Caco-2 (cell line): Measurements from ENCODE around the gene CHSY3. TPM values are rescaled to one million over a fixed set of nuclear protein-coding genes. Genes with fewer than 3 reads are reported as not detected.

Experiments
- BruUV-seq: library from RNA; stranded (reverse); fragments of 400-500 nt; replicated peaks from 2 replicates; lab custom pipeline; 2021; lab: Mats Ljungman, UMichigan
- CTCF ChIA-PET: fragments of 300-600 bp; sonication (Branson Sonifier 250); formaldehyde crosslinking; loops from one replicate; lab custom pipeline; 2022; ENCODE audit warnings: antibody characterized with exemption; lab: Charles Lee
- POLR2A ChIA-PET: fragments of 300-600 bp; sonication (Branson Sonifier 250); formaldehyde crosslinking; loops from one replicate; lab custom pipeline; 2022; ENCODE audit warnings: antibody characterized with exemption; lab: Charles Lee
- DNase-seq, 2 experiments: peaks; one replicate each; pipeline versions ENCODE4 v3.0.0 to v3.0.0-alpha.2; 2020 to 2022
- H3K27me3 ChIP-seq: replicated peaks from 2 replicates; pipeline ENCODE4 v1.6.0; 2011; ENCODE audit warnings: low read length; ENCODE audit not compliant: control insufficient read depth, insufficient read depth
- H3K36me3 ChIP-seq: 2 replicates; pipeline ENCODE4 v1.5.1; 2011; ENCODE audit warnings: low read length; ENCODE audit not compliant: control insufficient read depth, insufficient read depth
- H3K4me1 ChIP-seq: fragments of 250-450 bp; sonication (Bioruptor Pico); 2 replicates; pipeline ENCODE4 v1.5.1; 2020; ENCODE audit warnings: mild to moderate bottlenecking
- H3K4me3 ChIP-seq: 2 replicates; pipeline ENCODE4 v1.5.1; 2011; ENCODE audit warnings: low read depth, mild to moderate bottlenecking, control low read depth, low read length
- H3K9me3 ChIP-seq: fragments of 250-450 bp; sonication (Bioruptor Pico); 2 replicates; pipeline ENCODE4 v1.5.1; 2020; ENCODE audit warnings: mild to moderate bottlenecking, moderate library complexity
- H3K27ac Mint-ChIP-seq: one replicate; pipeline ENCODE4 v1.8.0; 2022; ENCODE audit warnings: mixed read lengths; ENCODE audit not compliant: unreplicated experiment
- H3K27me3 Mint-ChIP-seq: one replicate; pipeline ENCODE4 v1.8.0; 2022; ENCODE audit warnings: mixed read lengths; ENCODE audit not compliant: insufficient read depth, unreplicated experiment
- H3K36me3 Mint-ChIP-seq: one replicate; pipeline ENCODE4 v1.8.0; 2022; ENCODE audit warnings: mild to moderate bottlenecking, mixed read lengths; ENCODE audit not compliant: insufficient read depth, unreplicated experiment
- H3K4me1 Mint-ChIP-seq: one replicate; pipeline ENCODE4 v1.8.0; 2022; ENCODE audit warnings: low read depth, mixed read lengths; ENCODE audit not compliant: unreplicated experiment
- H3K4me3 Mint-ChIP-seq: one replicate; pipeline ENCODE4 v1.8.0; 2022; ENCODE audit warnings: mild to moderate bottlenecking, moderate library complexity, mixed read lengths; ENCODE audit not compliant: unreplicated experiment
- H3K9me3 Mint-ChIP-seq: one replicate; pipeline ENCODE4 v1.8.0; 2022; ENCODE audit warnings: mixed read lengths; ENCODE audit not compliant: unreplicated experiment
- intact Hi-C: fragments of 100-400 bp; cut with micrococcal nuclease; formaldehyde crosslinking; loops from one replicate; pipeline ENCODE4 v1.10.0; 2022; ENCODE audit not compliant: unreplicated experiment
- total RNA-seq: library from RNA; stranded (reverse); gene quantifications from 2 replicates; pipeline ENCODE4 v1.2.3, GENCODE V29; 2022
- TF ChIP-seq, protein P1 (sequence below), 2 experiments: fragments of 200-600 bp in 1 of 2; IDR thresholded peaks; 1 replicate in 1 of 2; 2 replicates in 1 of 2; pipeline versions ENCODE4 v1.5.1 to v1.8.0; 2011 to 2022; ENCODE audit warnings: antibody characterized with exemption in 1 of 2, control low read depth in 1 of 2, inconsistent platforms in 1 of 2, low read depth in 1 of 2, low read length in 1 of 2, mild to moderate bottlenecking in 1 of 2, moderate library complexity in 1 of 2; ENCODE audit not compliant: insufficient read depth in 1 of 2, severe bottlenecking in 1 of 2, unreplicated experiment in 1 of 2

Gene CHSY3
- total RNA-seq, 1 experiment from 2014 or later: 0.32 TPM

DNA sequence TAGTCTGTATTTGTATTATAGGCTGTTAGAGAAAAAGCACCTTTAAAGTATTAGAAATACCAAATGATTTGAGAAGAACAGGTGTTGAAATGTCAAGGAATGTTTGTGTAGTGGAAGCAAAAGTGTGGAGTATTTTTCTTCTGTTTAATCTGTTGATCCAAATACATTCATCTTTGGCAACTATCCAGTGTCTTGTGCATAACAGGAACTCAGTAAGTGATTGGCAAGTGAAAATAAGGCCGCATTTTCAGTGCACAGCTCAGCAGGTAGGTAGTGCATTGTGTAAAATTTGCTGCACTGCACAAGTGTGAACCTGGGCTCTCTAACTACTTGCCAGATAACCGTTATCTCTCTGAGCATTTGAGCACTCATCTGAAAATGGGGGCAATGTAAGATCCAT, 61.8 kb downstream of the CHSY3 start:
- no TSS peak for BruUV-seq
- no peaks in the 10 kb centered on the region for H3K4me1 ChIP-seq
- no peaks in the 10 kb centered on the region for H3K36me3 ChIP-seq
- no peak for DNase-seq
- CTCF ChIA-PET: no interaction called here
- no peaks in the 10 kb centered on the region for H3K36me3 Mint-ChIP-seq
- H3K4me3 ChIP-seq: no peak overlapping the region
- no peak overlapping the region for H3K4me3 Mint-ChIP-seq
- TF ChIP-seq, protein P1, sequence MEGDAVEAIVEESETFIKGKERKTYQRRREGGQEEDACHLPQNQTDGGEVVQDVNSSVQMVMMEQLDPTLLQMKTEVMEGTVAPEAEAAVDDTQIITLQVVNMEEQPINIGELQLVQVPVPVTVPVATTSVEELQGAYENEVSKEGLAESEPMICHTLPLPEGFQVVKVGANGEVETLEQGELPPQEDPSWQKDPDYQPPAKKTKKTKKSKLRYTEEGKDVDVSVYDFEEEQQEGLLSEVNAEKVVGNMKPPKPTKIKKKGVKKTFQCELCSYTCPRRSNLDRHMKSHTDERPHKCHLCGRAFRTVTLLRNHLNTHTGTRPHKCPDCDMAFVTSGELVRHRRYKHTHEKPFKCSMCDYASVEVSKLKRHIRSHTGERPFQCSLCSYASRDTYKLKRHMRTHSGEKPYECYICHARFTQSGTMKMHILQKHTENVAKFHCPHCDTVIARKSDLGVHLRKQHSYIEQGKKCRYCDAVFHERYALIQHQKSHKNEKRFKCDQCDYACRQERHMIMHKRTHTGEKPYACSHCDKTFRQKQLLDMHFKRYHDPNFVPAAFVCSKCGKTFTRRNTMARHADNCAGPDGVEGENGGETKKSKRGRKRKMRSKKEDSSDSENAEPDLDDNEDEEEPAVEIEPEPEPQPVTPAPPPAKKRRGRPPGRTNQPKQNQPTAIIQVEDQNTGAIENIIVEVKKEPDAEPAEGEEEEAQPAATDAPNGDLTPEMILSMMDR (IDR thresholded peaks at IDR 0.05; ENCODE audit: insufficient read depth in 1 of 2, low read depth in 1 of 2, low read length in 1 of 2, severe bottlenecking in 1 of 2, unreplicated experiment in 1 of 2): no peak
- no peaks in the 10 kb centered on the region for H3K27me3 ChIP-seq
- H3K9me3 ChIP-seq: no peaks in the 10 kb centered on the region
- no peaks in the 10 kb centered on the region for H3K9me3 Mint-ChIP-seq
- no peak overlapping the region for H3K27ac Mint-ChIP-seq
- no peaks in the 10 kb centered on the region for H3K27me3 Mint-ChIP-seq
- intact Hi-C loops: no loop called here
- H3K4me1 Mint-ChIP-seq: no peaks in the 10 kb centered on the region
- POLR2A ChIA-PET: no interaction called here

DNA sequence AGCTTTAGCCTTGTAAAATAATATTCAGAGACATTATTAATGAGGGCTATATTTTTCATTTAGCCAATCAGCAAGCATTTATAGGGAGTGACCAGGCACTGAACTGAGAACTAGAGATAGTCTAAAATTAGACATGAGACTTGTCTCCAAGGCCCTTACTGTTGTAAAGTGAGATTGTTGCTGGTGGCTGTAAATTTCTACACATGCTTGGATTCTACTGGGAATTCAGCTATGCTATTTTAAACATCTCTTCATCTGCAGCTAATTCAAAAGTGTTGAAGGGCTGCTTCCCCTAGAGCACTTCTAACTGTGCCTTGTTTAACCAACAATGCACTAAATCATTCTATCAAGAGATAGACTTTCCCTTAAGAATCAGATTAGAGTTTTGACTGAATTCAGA, 67.4 kb downstream of the CHSY3 start:
- Histone ChIP-seq H3K4me3 (no peak overlapping the region), H3K36me3 (no peaks in the 10 kb centered on the region), H3K27me3 (no peaks in the 10 kb centered on the region), H3K9me3 (no peaks in the 10 kb centered on the region), H3K4me1 (no peaks in the 10 kb centered on the region)
- no peaks in the 10 kb centered on the region for H3K27me3 Mint-ChIP-seq
- H3K4me1 Mint-ChIP-seq: no peaks in the 10 kb centered on the region
- H3K4me3 Mint-ChIP-seq: no peak overlapping the region
- BruUV-seq: no TSS peak
- H3K36me3 Mint-ChIP-seq: no peaks in the 10 kb centered on the region
- H3K27ac Mint-ChIP-seq: no peak overlapping the region
- intact Hi-C loops: no loop called here
- no peak for DNase-seq
- no peaks in the 10 kb centered on the region for H3K9me3 Mint-ChIP-seq
- ChIA-PET CTCF (no interaction called here), POLR2A (no interaction called here)
- TF ChIP-seq, protein P1 (IDR thresholded peaks at IDR 0.05; ENCODE audit: insufficient read depth in 1 of 2, low read depth in 1 of 2, low read length in 1 of 2, severe bottlenecking in 1 of 2, unreplicated experiment in 1 of 2): no peak

GRCh38 chr5:129972465-129973141, 68.3 kb downstream of the CHSY3 start:
- no peaks in the 10 kb centered on the region for H3K9me3 ChIP-seq
- Mint-ChIP-seq H3K9me3 (no peaks in the 10 kb centered on the region), H3K4me3 (no peak overlapping the region), H3K36me3 (no peaks in the 10 kb centered on the region), H3K27me3 (no peaks in the 10 kb centered on the region), H3K4me1 (no peaks in the 10 kb centered on the region), H3K27ac (no peak overlapping the region)
- H3K4me3 ChIP-seq: no peak overlapping the region
- intact Hi-C loops: no loop called here
- TF ChIP-seq, protein P1 (IDR thresholded peaks at IDR 0.05; ENCODE audit: insufficient read depth in 1 of 2, low read depth in 1 of 2, low read length in 1 of 2, severe bottlenecking in 1 of 2, unreplicated experiment in 1 of 2): no peak
- H3K36me3 ChIP-seq: no peaks in the 10 kb centered on the region
- no peak for DNase-seq
- CTCF ChIA-PET: no interaction called here
- H3K27me3 ChIP-seq: no peaks in the 10 kb centered on the region
- POLR2A ChIA-PET: no interaction called here
- H3K4me1 ChIP-seq: no peaks in the 10 kb centered on the region
- no TSS peak for BruUV-seq
